Measurements from ENCODE around the gene USP33.
"Not testable (repeated sequence)": the region's sequence is repeated elsewhere in the genome, so short reads cannot be mapped to it uniquely, and the experiment has no call there.

The USP33 gene

DNA sequence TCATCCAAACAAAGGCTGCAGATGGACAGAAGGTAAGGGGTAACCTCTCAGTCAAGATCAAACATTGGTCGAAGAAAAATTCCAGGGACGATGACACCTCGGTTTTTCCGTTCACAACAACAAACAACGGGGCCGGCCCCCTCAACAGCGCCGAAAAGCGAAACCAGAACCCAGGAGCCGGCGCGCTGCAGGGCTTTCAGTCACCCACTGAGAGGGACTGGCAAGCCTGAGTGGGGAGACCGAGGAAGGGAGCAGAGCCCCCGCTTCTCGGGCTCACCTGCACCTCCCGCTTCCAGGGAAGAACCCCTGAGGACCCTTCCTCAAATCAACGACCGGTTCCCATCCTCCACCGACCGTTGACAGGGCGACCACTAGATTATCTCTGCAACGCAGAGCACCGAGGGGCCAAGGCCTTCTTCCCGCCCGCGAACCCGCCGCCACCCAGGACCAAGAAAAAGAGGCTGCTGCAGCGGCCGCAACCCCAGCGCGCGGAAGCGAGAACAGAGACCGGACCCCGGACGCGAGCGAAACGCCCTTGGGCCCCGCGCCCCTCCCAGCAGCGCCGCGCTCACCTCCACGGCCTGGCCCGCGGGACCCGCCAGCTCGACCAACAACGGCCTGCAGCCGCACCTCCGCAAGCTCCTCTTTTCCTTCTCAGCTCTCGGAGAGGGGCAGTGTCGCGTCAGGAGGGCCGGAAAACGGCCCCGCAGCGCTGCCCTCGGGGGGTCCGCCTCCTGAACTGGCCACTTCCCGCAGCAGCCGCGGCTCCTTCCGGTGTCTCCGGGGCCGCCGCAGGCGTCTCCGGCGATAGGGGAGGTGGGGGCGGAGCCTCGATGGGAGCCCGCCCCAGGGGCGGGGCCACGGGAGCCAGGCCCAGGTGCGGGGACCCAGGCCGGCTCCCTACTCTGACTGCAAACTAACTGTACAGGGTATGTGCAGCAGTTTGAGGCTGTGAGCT lies at the start of gene USP33:
USP33 (minus strand) TSS at position 782 of the 958 bp plus-strand sequence. CDS start 18,155 bp downstream, outside the sequence.
- peak; percentile 81 for DNase-seq (ENCODE audit: low read depth)

DNA sequence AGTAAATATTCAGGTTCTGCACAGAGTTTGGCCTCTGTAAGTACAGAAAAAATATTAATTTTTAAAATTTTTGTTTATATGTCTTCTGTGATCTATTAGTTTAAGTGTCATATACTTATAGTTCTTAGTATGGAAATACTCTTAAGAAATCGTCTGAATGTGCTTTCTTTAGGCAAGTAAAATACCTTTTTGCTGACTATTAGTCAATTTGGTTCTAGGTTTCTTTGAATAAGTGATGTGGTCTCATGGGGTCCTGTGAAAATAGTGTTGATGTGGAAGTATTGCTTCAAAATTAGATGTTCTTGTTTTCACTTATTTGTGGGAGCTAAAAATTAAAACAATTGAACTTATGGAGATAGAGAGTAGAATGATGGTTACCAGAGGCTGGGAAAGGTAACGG lies 43.7 kb upstream of the USP33 start:
- DNase-seq (ENCODE audit: low read depth): no peak

DNA sequence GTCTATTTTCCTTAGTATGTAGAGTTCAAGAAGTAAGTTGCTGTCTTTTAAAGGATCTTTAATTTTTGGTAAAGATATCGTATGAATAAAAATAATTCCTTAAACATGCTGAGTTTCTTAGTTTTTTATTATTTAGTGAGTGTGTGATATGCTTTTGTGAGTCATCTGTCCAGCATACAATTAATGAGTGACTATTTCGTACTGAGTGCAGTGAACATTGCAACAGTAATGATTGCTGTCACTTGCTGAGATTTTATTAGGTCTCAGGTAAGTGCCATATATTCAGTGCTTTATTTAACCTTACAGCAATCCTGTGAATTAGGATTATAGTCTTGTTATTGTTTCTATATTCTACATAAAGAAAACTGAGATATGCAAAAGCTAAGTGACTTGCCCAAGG lies 42.4 kb upstream of the USP33 start:
- DNase-seq (ENCODE audit: low read depth): no peak

DNA sequence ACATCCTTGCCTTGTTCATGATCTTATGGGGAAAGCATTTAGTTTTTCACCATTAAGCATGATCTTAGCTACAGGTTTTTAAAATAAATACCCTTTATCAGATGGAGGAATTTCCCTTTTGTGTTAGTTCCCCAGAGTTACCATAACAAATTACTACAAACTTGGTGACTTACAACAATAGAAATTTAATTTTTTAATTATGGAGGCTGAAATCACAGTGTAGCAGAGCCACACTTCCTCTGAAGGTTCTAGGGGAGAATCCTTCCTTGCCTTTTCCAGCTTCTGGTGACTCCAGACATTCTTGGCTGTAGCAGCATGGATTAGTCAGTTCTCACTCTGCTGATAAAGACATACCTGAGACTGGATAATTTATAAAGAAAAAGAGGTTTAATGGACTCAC lies 38.3 kb upstream of the USP33 start:
- DNase-seq (ENCODE audit: low read depth): no peak

DNA sequence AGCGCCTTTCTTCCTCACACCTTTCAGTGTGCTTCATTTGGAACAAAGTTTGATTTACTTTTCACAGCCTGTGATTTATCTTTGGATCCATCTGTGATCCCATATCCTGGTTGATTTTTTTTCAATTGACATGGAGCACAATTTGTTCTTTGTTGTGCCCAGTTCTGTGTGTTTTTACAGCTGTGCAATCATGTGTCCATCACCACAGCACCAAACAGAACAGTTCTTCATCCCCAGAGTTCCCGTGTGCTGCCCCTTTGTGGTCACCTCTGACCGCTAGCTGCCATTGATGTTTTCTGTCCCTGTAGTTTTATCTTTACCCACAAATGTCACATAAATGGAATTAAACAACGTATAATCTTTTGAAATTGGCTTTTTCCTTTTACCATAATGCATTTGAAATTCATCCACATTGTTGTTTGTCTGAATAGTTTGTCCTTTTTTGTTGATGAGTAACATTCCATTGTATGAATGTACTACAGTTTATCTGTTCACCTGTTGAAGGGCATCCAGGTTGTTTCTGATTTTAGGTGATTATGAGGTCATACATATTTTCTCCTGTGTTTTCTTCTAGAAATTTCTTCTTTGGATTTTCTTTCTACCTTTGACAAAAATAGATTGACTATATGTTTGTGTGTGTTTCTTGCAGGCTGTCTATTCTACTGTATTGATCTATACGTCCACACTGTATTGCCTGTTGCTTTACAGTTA lies 37.2 kb upstream of the USP33 start:
- no peak for DNase-seq (ENCODE audit: low read depth)

DNA sequence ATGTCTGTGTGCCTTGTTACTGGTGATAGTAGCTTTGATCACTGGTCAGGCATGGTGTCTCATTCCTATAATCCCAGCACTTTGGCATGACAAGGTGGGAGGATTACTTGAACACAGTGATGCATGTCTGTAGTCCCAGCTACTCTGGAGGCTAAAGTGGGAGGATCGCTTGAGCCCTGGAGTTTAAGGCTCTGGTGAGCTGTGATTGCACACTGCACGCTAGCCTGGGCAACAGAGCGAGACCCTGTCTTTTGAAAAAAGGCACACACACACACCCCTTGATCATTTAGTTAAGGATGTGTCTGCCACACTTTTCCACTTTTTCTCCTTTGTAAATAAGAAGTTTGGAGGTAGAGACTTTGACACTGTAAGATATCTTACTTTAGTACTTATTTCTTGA lies 34.9 kb upstream of the USP33 start:
- no peak for DNase-seq (ENCODE audit: low read depth)

DNA sequence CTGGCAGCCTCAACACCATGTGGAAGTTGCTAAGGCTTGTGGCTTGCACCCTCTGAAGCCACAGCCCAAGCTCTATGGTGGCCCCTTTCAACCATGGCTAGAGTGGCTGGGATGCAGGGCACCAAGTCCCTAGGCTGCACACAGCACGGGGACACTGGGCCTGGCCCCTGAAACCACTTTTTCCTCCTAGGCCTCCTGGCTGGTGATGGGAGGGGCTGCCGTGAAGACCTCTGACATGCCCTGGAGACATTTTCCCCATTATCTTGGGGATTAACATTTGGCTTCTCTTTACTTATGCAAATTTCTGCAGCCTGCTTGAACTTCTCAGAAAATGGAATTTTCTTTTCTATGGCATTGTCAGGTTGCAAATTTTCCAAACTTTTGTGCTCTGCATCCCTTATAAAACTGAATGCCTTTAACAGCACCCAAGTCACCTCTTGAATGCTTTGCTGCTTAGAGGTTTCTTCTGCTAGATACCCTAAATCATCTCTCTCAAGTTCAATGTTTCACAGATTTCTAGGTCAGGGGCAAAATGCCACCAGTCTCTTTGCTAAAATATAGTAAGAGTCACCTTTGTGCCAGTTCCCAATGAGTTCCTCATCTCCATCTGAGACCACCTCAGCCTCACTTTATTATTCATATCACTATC lies 26.6 kb upstream of the USP33 start:
- DNase-seq (ENCODE audit: low read depth): not testable (repeated sequence)

DNA sequence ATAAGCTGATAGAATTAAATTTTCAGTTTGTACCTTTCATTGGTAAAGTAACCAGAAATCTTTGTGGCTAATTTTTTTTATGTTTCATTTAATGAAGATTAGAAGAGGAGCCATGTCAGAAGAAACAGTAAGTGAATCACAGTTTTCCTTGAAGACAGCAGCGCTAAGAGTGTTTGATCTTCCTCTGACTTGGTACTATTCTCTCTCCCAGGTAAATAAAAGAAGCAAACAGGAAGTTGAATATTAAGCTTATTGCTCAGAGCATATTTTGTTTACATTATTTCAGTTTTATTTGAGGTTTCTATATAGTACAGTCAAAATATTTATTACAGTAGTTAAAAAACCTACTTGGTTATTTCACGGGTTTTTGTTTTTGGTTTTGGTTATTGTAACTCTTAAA lies 23.5 kb upstream of the USP33 start:
- no peak for DNase-seq (ENCODE audit: low read depth)

DNA sequence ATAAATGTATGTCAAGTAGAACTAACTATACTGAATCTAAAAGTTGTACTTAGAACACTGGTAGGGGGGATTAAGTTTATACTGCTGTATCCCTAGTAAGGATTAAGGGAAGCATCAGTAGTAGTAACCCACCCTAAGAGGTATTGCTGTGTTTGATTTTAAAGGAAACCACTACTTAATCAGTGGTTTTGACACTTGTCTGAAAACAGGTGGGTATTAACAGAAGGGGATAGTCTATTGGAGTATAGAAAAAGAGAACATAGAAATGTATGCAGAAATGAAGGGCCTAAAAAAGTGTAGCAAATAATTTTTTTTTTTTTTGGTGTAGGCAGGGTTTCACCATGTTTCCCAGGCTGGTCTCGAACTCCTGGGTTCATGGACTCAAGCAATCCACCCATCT lies 22.0 kb upstream of the USP33 start:
- no peak for DNase-seq (ENCODE audit: low read depth)

DNA sequence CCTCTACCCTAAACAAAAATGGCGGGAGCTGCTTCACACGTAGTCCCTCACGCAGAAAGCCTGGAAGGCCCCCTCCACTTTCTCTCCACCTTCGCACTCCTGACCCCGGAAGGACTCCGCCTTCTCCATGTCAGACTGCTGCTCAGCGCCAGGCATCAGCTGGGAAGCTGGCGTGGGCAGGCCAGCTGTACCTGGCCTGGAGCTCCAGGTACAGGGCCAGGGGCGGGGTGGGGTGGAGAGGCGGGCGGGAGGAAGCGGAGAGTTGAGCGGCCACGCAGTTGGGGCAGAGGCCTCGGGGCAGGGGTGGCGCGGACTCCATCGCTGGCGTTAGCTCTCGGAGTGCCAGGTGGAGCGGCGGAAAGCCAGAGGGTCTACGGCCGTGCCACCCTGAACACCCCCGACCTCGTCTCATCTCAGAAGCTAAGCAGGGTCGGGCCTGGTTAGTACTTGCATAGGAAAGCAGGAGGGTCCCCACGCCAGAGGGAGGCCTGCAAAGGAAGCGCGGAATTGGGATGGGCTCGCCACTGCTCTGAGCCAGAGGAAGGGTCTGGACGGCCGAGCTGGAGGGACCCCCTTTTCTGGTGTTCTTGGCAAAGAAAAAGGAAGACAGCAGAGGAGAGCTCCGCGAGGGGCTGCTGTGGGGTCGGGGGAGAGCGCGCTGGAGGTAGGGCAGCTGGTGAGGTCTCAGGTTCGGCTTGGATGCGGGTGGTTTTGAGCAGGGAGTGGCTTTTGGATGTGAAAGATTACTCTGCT lies 20.1 kb upstream of the USP33 start, which contains the start of gene MIGA1:
MIGA1 (plus strand) TSS at position 121 of the 753 bp plus-strand sequence. CDS start 3,604 bp downstream, outside the sequence.
- DNase-seq (ENCODE audit: low read depth): peak; percentile 62

DNA sequence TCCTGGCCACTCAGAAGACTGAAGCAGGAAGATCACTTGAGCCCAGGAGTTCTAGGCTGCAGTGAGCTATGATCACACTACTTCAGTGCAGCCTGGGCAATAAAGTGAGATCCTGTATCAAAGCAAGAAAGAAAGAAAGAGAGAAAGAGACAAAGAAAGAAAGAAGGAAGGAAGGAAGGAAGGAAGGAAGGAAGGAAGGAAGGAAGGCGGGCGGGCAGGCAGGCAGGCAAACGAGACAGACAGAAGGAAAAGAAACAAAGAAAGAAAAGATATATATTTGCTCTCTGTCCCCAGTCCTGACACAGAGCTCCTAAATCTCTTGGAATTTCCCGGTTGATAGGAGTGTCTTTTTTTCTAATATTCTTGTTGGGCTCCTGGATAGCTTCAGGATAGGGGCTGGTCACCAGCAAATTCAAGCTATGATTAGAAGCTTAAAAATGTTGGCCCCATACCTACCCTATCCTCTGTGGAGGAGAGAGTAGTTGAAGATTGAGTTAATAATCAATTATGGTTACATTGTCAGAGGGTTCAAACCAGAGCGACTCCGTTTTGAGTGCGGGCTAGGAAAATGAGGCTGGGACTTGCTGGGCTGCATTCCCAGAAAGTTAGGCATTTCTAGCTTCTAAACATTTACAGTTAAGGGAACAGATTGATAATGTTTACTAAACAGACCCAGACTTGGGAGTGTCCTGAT lies 16.5 kb upstream of the USP33 start:
- DNase-seq (ENCODE audit: low read depth): no peak

DNA sequence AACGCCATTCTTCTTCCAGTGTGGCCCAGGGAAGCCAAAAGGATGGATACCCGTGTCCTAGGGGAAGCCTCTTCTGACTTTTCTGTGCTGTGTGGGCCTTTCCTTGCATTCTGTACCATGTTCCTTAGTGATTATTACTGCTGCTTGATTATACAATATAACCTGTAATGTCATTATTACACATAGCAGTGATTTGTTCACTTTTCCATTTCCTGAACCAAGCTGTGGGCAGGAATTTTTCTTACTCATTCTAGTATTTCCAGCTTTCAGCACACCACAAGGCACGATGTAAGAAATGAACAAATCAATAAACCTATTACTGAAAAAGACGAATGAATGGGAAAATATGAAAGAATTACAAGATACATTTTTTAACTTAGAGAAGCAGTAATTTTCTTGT lies 8.4 kb upstream of the USP33 start:
- DNase-seq (ENCODE audit: low read depth): no peak

DNA sequence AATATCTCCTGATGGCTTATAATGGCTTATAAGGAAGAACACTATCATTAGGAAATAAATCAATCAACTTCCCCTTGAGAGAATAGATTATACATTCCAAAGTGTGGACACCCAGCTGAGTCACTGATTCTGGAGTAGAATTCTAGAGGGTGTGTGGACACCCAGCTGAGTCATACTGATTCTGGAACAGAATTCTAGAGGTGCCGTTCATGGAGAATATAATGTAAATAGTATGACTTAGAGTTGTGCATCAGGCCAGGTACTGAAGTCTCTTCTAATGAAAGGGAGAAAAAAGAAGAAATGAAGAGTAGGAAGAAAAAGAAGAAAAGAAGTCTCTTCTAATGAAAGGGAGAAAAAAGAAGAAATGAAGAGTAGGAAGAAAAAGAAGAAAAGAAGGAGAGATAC lies 2.4 kb upstream of the USP33 start:
- no peak for DNase-seq (ENCODE audit: low read depth)

DNA sequence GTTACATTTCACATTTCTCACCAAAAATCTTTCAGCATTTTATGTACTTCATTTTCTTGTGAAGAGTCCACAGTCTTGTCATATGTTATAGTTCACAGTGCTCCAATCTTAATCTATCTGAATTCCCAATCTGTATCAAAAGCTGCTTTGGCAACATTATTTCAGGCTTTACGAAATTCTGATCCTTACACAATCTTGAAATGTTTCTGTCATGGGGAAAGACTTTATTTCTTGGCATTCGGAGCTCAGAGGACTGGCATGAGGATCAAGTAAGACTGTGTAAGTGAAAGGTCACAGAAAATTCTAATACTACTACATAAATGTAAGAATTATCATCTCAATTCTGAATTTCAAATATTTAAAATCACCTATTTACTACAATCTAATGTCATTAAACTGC lies 2.0 kb downstream of the USP33 start:
- DNase-seq (ENCODE audit: low read depth): no peak

DNA sequence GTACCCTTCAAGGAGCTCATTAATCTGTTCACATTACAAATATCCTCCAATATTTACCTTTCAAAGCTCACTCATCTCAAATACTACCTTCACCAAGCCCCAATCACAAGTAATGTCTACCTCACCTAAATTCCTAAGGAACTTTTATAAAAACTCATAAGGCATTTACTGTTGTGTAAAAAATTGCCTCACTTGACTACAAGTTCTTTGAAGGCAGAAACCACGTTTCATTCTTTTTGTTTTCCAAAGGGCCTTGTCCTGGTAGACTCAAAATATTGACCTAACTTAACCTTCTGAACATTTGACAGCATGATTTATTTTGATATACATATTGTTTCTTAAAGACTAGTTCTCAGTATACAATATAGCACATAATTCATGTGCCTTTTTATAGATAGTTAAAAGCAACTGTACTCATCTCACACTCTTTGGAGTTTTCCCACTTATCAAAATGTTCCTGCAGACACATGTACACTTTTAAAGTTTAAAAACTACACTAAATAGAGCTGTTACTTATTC lies 2.5 kb downstream of the USP33 start:
- DNase-seq (ENCODE audit: low read depth): no peak

DNA sequence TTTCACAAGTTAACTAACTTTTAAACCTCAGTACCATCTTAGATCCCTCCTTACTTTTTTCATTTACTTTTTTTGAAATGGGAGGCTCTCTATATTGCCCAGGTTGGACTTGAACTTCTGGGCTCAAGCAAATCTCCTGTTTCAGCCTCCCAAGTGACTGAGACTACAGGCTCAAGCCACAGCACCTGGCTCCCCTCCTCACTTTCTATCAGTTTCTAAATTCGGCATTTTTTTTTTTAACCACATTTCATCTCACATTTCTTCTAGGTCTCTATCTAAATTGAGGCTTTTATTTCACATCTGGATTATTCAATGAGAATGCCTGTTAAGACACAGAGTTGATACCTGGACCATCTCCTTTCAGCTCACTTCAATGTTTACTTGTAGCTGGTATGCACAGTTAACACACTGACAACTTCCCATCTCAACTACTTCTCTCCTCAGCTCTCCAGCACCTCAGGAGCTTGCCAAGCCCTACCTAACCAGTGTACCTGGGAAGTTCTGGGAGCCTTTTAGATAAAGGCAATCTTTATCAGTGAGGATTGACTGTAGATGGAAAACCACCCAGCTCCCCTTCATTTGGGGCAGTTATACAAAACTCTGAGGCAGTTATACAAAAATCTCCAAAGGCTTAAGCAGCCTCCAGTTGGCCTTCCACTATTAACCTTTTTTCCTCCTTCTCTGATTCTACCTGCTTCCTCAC lies 3.4 kb downstream of the USP33 start:
- no peak for DNase-seq (ENCODE audit: low read depth)

DNA sequence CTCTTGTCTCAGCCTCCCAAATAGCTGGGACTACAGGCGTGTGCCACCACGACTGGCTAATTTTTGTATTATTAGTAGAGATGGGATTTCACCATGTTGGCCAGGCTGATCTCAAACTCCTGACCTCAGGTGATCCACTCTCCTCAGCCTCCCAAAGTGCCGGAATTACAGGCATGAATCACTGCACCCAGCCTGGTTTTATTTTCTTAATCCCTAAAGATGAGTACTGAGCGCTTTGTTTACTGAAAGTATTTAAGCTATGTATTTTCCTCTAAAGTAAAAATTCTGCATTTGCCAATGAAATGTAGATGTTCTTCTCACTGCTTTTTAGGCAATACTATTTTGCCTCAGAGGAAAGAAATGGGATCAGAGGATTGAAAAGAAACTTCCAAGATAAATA lies 10.2 kb downstream of the USP33 start:
- DNase-seq (ENCODE audit: low read depth): not testable (repeated sequence)

DNA sequence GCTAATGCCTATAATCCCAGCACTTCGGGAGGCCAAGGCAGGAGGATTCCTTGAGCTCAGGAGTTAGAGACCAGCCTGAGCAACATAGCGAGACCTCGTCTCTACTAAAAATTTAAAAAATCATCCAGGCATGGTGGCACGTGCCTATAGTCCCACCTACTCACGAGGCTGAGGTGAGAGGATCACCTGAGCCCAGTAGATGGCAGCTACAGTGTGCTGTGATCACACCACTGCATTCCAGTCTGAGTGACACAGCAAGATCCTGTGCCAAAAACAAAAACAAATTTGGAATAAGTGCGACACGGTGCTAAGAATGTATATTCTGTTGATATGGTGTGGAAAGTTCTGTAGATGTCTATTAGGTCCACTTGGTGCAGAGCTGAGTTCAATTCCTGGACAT lies 15.1 kb downstream of the USP33 start:
- DNase-seq (ENCODE audit: low read depth): no peak

DNA sequence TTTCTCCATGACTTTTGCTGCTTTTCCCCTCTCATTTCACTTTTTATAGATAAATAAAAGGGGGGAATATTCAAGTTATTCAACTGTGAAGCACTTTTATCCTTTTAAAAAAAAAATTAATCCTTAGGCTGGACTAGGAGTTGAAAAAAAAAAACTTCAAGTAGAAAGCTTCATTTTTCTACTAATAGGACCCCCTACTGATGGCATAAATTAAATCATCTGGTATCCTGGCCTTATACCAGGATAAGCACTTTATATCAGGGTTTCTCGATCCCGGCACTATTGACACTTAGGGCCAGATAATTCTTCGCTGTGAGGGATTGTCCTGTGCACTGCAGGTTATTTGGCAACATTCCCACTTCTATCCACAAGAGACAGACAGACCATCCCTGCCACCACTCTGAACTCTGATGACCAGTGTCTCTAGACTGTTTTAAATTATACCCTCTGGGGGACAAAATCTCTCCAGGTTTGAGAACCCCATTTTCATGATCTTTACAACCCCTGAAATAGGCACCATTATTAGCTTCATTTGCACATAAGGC lies 17.6 kb downstream of the USP33 start:
- no peak for DNase-seq (ENCODE audit: low read depth)

DNA sequence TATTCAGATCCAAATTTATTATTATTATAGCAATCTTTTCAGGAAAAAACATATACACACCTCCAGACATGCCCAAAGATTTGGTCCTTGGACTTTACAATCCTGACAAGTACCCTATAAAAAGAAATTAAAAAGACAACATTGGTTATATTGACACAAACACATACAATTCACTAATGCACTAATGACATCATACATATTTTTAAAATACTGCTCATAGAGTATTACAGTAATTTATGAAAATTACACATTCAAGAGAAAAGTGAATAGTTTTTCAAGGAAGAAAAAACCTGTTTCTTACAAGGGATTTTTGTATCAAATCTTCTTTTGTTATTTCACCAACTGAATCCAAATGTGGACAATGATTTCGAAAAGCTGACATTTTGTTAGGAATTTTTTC lies 18.3 kb downstream of the USP33 start:
- DNase-seq (ENCODE audit: low read depth): no peak
